HCT116 (cell line): ENCODE measurements around the gene DNAAF8.

Experiments used
- CTCF ChIP-seq, 3 experiments: fragments of 200-600 bp in 1 of 3; sonication (generic) in 1 of 3; IDR thresholded peaks in 2 of 3; conservative IDR thresholded peaks in 1 of 3; 2 replicates each; pipeline ENCODE4 v1.5.1; 2012 to 2017; ENCODE audit warnings: low read depth in 2 of 3, low read length in 2 of 3, antibody characterized with exemption in 1 of 3, borderline replicate concordance in 1 of 3, control low read depth in 1 of 3, mild to moderate bottlenecking in 1 of 3, mixed read lengths in 1 of 3, mixed run types in 1 of 3, moderate library complexity in 1 of 3; ENCODE audit not compliant: insufficient read depth in 1 of 3
- EZH2 ChIP-seq: fragments of 200-600 bp; sonication (generic); IDR thresholded peaks from 2 replicates; pipeline ENCODE4 v1.6.1; 2017; ENCODE audit warnings: antibody characterized with exemption, mixed run types
- EZH2phosphoT487 ChIP-seq: fragments of 200-600 bp; IDR thresholded peaks from 2 replicates; pipeline ENCODE4 v1.6.1; 2018; ENCODE audit warnings: antibody characterized with exemption, borderline replicate concordance
- REST ChIP-seq: IDR thresholded peaks from 2 replicates; pipeline ENCODE4 v1.6.1; 2012; ENCODE audit warnings: low read depth
- YY1 ChIP-seq: IDR thresholded peaks from 2 replicates; pipeline ENCODE4 v1.6.1; 2011; ENCODE audit warnings: low read length, low read depth, moderate library complexity, mild to moderate bottlenecking; ENCODE audit not compliant: insufficient replicate concordance; ENCODE audit errors: extremely low read depth

- TF ChIP-seq REST (no peak), CTCF (IDR thresholded peaks at IDR 0.05 in 2 of 3, conservative IDR thresholded peaks at IDR 0.05 in 1 of 3; ENCODE audit: borderline replicate concordance in 1 of 3, insufficient read depth in 1 of 3, low read depth in 2 of 3, low read length in 2 of 3) (no peak), EZH2 (no peak), YY1 (no peak), EZH2phosphoT487 (no peak)
Measured at GRCh38 chr16:4778050-4778392, 43.7 kb downstream of the DNAAF8 start.
